Adipocyte (in vitro differentiated cells): ENCODE measurements around the gene SEPTIN2.
A peak's percentile ranks its signal among the peaks of the same experiment; 100 is the strongest.
"Not testable (repeated sequence)": the region's sequence is repeated elsewhere in the genome, so short reads cannot be mapped to it uniquely, and the experiment has no call there.

ENCODE experiments used
- DNase-seq: peaks from one replicate; pipeline ENCODE4 v3.0.0-alpha.2; 2015; ENCODE audit warnings: low read depth
- H3K27me3 ChIP-seq: replicated peaks from 2 replicates; pipeline ENCODE4 v1.7.0; 2013; ENCODE audit warnings: mild to moderate bottlenecking, low read length, moderate library complexity; ENCODE audit not compliant: control insufficient read depth, insufficient read depth
- H3K36me3 ChIP-seq: 2 replicates; pipeline ENCODE4 v1.7.0; 2013; ENCODE audit warnings: low read length, mild to moderate bottlenecking, moderate library complexity; ENCODE audit not compliant: control insufficient read depth, insufficient read depth, severe bottlenecking
- H3K4me1 ChIP-seq: 2 replicates; pipeline ENCODE4 v1.7.0; 2013; ENCODE audit warnings: mild to moderate bottlenecking, low read length, moderate library complexity; ENCODE audit not compliant: control insufficient read depth, insufficient read depth
- H3K4me3 ChIP-seq: 2 replicates; pipeline ENCODE4 v1.7.0; 2013; ENCODE audit warnings: mild to moderate bottlenecking, low read length, moderate library complexity
- H3K9ac ChIP-seq: 2 replicates; pipeline ENCODE4 v1.7.0; 2013; ENCODE audit warnings: mild to moderate bottlenecking, low read length, moderate library complexity
- H3K9me3 ChIP-seq: 2 replicates; pipeline ENCODE4 v1.7.0; 2013; ENCODE audit warnings: mild to moderate bottlenecking, low read length, moderate library complexity; ENCODE audit not compliant: control insufficient read depth

SEPTIN2 gene

DNA sequence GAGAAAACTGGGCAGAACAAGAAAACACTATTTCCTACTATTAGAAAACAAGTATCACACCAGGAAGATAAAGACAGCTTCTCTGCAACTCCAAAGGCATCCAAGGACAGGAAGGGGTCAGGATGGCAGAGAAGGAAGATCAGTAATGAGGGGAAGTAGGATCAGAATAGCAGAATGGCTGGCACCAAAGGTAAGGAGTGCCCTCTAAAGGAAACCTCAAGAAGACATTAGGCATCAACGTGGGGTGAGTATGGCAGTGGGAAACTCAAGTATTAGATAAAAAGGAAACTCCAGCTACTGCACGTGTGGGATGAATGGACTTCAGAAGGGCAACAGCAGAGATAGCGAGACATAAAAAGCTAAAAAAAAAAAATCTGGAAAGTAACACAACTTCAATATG, 26.1 kb upstream of the SEPTIN2 start:
- no peak overlapping the region for H3K4me3 ChIP-seq
- no peaks in the 10 kb centered on the region for H3K4me1 ChIP-seq
- H3K36me3 ChIP-seq: no peaks in the 10 kb centered on the region
- H3K9me3 ChIP-seq: no peaks in the 10 kb centered on the region
- H3K9ac ChIP-seq: no peak overlapping the region
- no peak for DNase-seq
- H3K27me3 ChIP-seq: no peaks in the 10 kb centered on the region

DNA sequence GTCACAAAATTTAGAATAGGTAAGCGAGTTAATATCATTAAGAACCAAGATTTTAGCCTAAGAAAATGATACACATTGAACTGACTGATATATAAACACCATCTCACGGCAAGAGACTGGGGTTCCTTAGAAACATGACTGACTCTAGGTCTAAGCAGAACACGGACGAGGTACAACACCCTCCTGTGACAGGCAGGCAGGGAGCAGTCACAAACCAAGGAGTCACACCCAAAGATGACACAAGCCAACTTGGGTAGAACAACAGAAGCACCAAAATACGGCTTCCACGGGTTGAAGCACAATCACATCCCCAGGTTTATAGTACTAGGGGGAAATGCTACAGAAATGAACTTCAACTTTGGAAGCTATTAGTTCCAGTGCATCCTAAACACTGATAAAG, 24.6 kb upstream of the SEPTIN2 start:
- Histone ChIP-seq H3K4me3 (no peak overlapping the region), H3K36me3 (no peaks in the 10 kb centered on the region)
- no peak for DNase-seq

GRCh38 chr2:241291977-241292376, 23.7 kb upstream of the SEPTIN2 start:
- no peak for DNase-seq
- Histone ChIP-seq H3K4me3 (no peak overlapping the region), H3K9ac (no peak overlapping the region), H3K27me3 (no peaks in the 10 kb centered on the region), H3K4me1 (peaks cover 12% of the 10 kb centered on the region), H3K9me3 (no peaks in the 10 kb centered on the region), H3K36me3 (peaks cover 3% of the 10 kb centered on the region)

More for the DNA sequence above, 24.6 kb upstream of the SEPTIN2 start:
- Histone ChIP-seq H3K9me3 (no peaks in the 10 kb centered on the region), H3K4me1 (peaks cover 10% of the 10 kb centered on the region), H3K27me3 (no peaks in the 10 kb centered on the region), H3K9ac (no peak overlapping the region)

DNA sequence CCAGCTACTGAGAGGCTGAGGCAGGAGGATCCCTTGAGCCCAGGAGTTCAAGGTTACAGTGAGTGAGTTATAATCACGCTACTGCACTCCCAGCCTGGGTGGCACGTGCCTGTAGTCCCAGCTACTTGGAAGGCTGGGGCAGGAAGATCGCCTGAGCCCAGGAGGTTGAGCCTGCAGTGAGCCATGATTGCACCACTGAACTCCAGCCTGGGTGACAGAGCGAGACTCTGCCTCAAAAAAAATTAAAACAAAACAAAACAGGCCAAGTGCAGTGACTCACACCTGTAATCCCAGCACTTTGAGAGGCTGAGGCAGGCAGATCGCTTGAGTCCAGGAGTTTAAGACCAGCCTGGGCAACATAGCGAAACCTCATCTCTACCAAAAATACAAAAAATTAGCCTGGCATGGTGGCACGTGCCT, 22.3 kb upstream of the SEPTIN2 start:
- not testable (repeated sequence) for H3K9ac ChIP-seq, H3K9me3 ChIP-seq, H3K27me3 ChIP-seq, H3K4me3 ChIP-seq, H3K36me3 ChIP-seq, DNase-seq
- peaks cover 12% of the 10 kb centered on the region for H3K4me1 ChIP-seq

GRCh38 chr2:241295326-241296095, 20.2 kb upstream of the SEPTIN2 start:
- no peak for DNase-seq
- Histone ChIP-seq H3K27me3 (no peaks in the 10 kb centered on the region), H3K4me1 (peaks cover 12% of the 10 kb centered on the region), H3K36me3 (peaks cover 9% of the 10 kb centered on the region), H3K4me3 (peak overlapping the region; percentile 62), H3K9ac (no peak overlapping the region), H3K9me3 (no peaks in the 10 kb centered on the region)

DNA sequence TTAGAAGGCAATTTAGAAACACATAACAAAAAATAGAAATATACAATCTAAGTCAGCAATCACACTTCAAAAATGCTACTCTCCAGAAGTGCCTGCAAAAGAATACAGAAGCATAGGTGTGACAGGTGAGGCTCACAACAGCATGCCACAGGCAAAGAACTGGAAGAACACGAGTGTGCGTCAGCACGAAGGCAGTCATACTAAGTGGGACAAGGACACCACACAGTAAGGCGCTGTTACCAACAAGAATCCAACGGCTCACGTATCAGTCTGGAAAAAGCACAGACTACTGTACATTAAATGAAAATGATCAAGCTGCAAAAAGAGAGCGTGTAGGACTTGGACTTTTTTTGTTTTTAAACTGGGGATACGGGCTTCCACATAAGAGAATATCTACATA, 19.0 kb upstream of the SEPTIN2 start:
- DNase-seq: no peak
- Histone ChIP-seq H3K9me3 (no peaks in the 10 kb centered on the region), H3K36me3 (peaks cover 9% of the 10 kb centered on the region), H3K4me3 (no peak overlapping the region), H3K9ac (no peak overlapping the region), H3K4me1 (peaks cover 12% of the 10 kb centered on the region), H3K27me3 (no peaks in the 10 kb centered on the region)

GRCh38 chr2:241298673-241299072, 17.1 kb upstream of the SEPTIN2 start:
- peaks cover 9% of the 10 kb centered on the region for H3K36me3 ChIP-seq
- H3K9ac ChIP-seq: no peak overlapping the region
- DNase-seq: no peak
- no peaks in the 10 kb centered on the region for H3K9me3 ChIP-seq
- H3K27me3 ChIP-seq: no peaks in the 10 kb centered on the region
- H3K4me3 ChIP-seq: no peak overlapping the region
- peaks cover 22% of the 10 kb centered on the region for H3K4me1 ChIP-seq

- H3K4me1 ChIP-seq: peaks cover 22% of the 10 kb centered on the region
- peaks cover 9% of the 10 kb centered on the region for H3K36me3 ChIP-seq
- H3K4me3 ChIP-seq: no peak overlapping the region
- H3K9me3 ChIP-seq: no peaks in the 10 kb centered on the region
- no peak overlapping the region for H3K9ac ChIP-seq
- H3K27me3 ChIP-seq: no peaks in the 10 kb centered on the region
- no peak for DNase-seq
These were observed 15.7 kb upstream of the SEPTIN2 start for GRCh38 chr2:241300000-241300399.

DNA sequence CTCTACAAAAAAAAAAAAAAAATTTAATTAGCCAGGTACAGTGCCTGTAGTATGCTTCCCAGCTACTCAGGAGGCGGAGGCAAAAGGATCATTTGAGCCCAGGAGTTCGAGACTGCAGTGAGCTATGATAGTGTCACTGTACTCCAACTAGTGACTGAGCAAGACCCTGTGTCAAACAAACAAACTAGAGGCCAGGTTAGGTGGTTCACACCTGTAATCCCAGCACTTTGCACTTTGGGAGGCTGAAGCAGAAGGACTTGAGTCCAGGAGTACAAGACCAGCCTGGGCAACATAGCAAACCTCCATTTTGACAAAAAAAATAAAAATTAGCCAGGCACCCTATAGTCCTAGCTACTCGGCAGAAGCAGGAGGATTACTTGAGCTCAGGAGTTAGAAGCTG, 13.6 kb upstream of the SEPTIN2 start:
- Histone ChIP-seq H3K9me3 (no peaks in the 10 kb centered on the region), H3K36me3 (peaks cover 5% of the 10 kb centered on the region), H3K4me3 (no peak overlapping the region), H3K27me3 (no peaks in the 10 kb centered on the region), H3K9ac (no peak overlapping the region), H3K4me1 (peaks cover 10% of the 10 kb centered on the region)
- DNase-seq: no peak

DNA sequence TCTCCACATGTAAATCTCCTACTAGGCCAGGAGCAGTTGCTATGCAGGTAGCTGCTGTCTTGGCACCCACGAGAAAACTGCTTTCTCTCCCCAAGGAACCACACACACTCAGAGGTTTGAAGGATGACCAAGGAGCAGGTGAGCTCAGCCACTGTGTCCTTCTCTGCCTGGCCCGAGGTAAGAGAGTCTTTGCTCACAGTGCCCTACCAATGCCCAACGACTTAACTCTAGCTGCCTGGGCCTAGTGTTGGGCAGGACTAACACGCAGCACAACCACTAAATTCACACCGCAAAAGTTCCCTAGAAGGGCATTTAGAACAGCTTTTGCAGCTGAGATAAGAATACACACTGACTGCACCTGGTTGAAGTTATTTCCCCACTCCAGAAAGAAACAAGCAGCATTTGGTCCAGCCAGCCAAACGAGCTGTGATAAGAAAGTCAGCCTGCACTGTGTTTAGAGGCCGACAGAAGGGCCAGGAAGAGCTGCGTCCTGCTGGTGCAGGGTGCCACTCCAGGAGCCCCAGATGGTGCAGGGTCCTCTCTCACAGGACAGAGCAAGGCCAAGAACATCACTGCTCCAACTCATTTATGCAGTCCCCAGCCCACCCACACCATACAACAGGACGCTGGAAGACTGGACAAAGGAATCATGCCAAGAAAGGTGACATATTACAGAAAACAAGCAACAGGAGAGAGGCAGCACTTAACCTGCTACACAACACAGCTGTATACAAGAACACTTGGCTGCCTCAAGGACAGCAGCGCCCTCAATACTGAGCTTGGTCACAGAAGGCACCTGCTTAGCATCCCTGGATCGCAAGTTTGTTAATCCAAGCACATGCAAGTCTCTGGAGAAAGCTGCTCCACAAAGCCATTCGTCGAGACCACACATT, 12.7 kb upstream of the SEPTIN2 start:
- Histone ChIP-seq H3K27me3 (no peaks in the 10 kb centered on the region), H3K9me3 (no peaks in the 10 kb centered on the region), H3K36me3 (no peaks in the 10 kb centered on the region), H3K9ac (no peak overlapping the region), H3K4me1 (peaks cover 14% of the 10 kb centered on the region), H3K4me3 (no peak overlapping the region)
- DNase-seq: no peak

DNA sequence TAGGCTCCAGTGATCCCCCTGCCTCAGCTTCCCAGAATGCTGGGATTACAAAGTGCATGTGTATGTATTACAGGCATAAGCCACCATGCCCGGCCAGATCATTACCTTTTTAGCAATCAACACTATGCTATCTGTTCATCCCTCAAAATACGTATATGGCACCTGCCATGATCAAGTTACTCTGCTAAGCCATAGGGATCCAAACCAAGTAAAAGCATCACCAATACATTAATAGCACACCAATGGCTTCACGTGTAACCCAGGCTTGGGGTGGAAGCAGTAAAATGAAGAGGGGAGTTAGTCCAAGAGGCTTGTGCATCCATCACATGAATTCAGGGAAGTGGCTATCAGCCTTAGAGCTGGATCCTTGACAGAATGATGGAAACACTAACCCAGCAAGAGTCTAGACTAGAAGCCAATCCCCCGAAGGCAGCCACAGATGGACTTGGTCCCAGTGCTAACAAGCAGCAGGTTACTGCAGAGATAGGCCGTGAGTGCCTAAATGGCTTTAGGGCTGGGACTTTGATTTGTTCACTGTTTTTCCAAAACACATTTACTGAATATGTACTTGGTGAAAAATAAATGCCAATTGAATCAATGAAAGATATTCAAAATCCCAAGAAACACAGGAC, 11.6 kb upstream of the SEPTIN2 start:
- peaks cover 19% of the 10 kb centered on the region for H3K4me1 ChIP-seq
- no peak overlapping the region for H3K9ac ChIP-seq
- DNase-seq: no peak
- no peaks in the 10 kb centered on the region for H3K27me3 ChIP-seq
- no peaks in the 10 kb centered on the region for H3K36me3 ChIP-seq
- no peak overlapping the region for H3K4me3 ChIP-seq
- no peaks in the 10 kb centered on the region for H3K9me3 ChIP-seq
